Ishikawa (cell line): ENCODE measurements around the gene MYO7B.

Experiments
- CEBPB ChIP-seq: IDR thresholded peaks from 2 replicates; pipeline ENCODE4 v1.6.1; 2012
- CREB1 ChIP-seq: IDR thresholded peaks from 2 replicates; pipeline ENCODE4 v1.6.1; 2012; ENCODE audit warnings: low read depth
- EGR1 ChIP-seq: IDR thresholded peaks from 2 replicates; pipeline ENCODE4 v1.6.1; 2012
- EP300 ChIP-seq: IDR thresholded peaks from 2 replicates; pipeline ENCODE4 v1.6.1; 2012; ENCODE audit warnings: borderline replicate concordance
- FOXM1 ChIP-seq: IDR thresholded peaks from 2 replicates; pipeline ENCODE4 v1.6.1; 2012; ENCODE audit warnings: low read depth, borderline replicate concordance
- NFIC ChIP-seq: IDR thresholded peaks from 2 replicates; pipeline ENCODE4 v1.6.1; 2012
- RAD21 ChIP-seq: IDR thresholded peaks from 2 replicates; pipeline ENCODE4 v1.6.1; 2012; ENCODE audit warnings: low read depth
- TAF1 ChIP-seq: IDR thresholded peaks from 2 replicates; pipeline ENCODE4 v1.6.1; 2012; ENCODE audit warnings: low read depth, mild to moderate bottlenecking
- TCF12 ChIP-seq: IDR thresholded peaks from 2 replicates; pipeline ENCODE4 v1.6.1; 2012; ENCODE audit warnings: low read depth
- TEAD4 ChIP-seq: IDR thresholded peaks from 2 replicates; pipeline ENCODE4 v1.6.1; 2012
- YY1 ChIP-seq: IDR thresholded peaks from 2 replicates; pipeline ENCODE4 v1.6.1; 2012; ENCODE audit warnings: low read depth
- ZBTB7A ChIP-seq: IDR thresholded peaks from 2 replicates; pipeline ENCODE4 v1.6.1; 2012; ENCODE audit warnings: low read depth
- TF ChIP-seq, protein P1 (sequence below): IDR thresholded peaks from 2 replicates; pipeline ENCODE4 v1.6.1; 2012; ENCODE audit warnings: low read depth, mild to moderate bottlenecking
- TF ChIP-seq, protein P2 (sequence below): IDR thresholded peaks from 2 replicates; pipeline ENCODE4 v1.6.1; 2012
- TF ChIP-seq, protein P3 (sequence below): IDR thresholded peaks from 2 replicates; pipeline ENCODE4 v1.6.1; 2012

Gene MYO7B

DNA sequence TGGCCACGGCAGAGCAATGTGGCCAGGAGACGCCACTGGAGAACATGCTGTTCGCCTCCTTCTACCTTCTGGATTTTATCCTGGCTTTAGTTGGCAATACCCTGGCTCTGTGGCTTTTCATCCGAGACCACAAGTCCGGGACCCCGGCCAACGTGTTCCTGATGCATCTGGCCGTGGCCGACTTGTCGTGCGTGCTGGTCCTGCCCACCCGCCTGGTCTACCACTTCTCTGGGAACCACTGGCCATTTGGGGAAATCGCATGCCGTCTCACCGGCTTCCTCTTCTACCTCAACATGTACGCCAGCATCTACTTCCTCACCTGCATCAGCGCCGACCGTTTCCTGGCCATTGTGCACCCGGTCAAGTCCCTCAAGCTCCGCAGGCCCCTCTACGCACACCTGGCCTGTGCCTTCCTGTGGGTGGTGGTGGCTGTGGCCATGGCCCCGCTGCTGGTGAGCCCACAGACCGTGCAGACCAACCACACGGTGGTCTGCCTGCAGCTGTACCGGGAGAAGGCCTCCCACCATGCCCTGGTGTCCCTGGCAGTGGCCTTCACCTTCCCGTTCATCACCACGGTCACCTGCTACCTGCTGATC lies 115.4 kb downstream of the MYO7B start:
- no peak for TF ChIP-seq TCF12
- no peak for TF ChIP-seq CEBPB
- no peak for TF ChIP-seq YY1
- no peak for TF ChIP-seq NFIC
- no peak for TF ChIP-seq FOXM1
- TF ChIP-seq CREB1: no peak
- TF ChIP-seq EP300: no peak
- TF ChIP-seq, protein P1, sequence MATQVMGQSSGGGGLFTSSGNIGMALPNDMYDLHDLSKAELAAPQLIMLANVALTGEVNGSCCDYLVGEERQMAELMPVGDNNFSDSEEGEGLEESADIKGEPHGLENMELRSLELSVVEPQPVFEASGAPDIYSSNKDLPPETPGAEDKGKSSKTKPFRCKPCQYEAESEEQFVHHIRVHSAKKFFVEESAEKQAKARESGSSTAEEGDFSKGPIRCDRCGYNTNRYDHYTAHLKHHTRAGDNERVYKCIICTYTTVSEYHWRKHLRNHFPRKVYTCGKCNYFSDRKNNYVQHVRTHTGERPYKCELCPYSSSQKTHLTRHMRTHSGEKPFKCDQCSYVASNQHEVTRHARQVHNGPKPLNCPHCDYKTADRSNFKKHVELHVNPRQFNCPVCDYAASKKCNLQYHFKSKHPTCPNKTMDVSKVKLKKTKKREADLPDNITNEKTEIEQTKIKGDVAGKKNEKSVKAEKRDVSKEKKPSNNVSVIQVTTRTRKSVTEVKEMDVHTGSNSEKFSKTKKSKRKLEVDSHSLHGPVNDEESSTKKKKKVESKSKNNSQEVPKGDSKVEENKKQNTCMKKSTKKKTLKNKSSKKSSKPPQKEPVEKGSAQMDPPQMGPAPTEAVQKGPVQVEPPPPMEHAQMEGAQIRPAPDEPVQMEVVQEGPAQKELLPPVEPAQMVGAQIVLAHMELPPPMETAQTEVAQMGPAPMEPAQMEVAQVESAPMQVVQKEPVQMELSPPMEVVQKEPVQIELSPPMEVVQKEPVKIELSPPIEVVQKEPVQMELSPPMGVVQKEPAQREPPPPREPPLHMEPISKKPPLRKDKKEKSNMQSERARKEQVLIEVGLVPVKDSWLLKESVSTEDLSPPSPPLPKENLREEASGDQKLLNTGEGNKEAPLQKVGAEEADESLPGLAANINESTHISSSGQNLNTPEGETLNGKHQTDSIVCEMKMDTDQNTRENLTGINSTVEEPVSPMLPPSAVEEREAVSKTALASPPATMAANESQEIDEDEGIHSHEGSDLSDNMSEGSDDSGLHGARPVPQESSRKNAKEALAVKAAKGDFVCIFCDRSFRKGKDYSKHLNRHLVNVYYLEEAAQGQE: no peak
- no peak for TF ChIP-seq RAD21
- TF ChIP-seq ZBTB7A: no peak
- no peak for TF ChIP-seq EGR1
- TF ChIP-seq TAF1: no peak

DNA sequence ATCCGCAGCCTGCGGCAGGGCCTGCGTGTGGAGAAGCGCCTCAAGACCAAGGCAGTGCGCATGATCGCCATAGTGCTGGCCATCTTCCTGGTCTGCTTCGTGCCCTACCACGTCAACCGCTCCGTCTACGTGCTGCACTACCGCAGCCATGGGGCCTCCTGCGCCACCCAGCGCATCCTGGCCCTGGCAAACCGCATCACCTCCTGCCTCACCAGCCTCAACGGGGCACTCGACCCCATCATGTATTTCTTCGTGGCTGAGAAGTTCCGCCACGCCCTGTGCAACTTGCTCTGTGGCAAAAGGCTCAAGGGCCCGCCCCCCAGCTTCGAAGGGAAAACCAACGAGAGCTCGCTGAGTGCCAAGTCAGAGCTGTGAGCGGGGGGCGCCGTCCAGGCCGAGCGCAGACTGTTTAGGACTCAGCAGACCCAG lies 115.9 kb downstream of the MYO7B start:
- TF ChIP-seq CEBPB: no peak
- no peak for TF ChIP-seq TAF1
- TF ChIP-seq TEAD4: no peak
- TF ChIP-seq ZBTB7A: no peak
- no peak for TF ChIP-seq YY1
- TF ChIP-seq, protein P2, sequence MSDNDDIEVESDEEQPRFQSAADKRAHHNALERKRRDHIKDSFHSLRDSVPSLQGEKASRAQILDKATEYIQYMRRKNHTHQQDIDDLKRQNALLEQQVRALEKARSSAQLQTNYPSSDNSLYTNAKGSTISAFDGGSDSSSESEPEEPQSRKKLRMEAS: no peak
- TF ChIP-seq TCF12: no peak
- TF ChIP-seq FOXM1: no peak
- TF ChIP-seq RAD21: no peak
- no peak for TF ChIP-seq NFIC

DNA sequence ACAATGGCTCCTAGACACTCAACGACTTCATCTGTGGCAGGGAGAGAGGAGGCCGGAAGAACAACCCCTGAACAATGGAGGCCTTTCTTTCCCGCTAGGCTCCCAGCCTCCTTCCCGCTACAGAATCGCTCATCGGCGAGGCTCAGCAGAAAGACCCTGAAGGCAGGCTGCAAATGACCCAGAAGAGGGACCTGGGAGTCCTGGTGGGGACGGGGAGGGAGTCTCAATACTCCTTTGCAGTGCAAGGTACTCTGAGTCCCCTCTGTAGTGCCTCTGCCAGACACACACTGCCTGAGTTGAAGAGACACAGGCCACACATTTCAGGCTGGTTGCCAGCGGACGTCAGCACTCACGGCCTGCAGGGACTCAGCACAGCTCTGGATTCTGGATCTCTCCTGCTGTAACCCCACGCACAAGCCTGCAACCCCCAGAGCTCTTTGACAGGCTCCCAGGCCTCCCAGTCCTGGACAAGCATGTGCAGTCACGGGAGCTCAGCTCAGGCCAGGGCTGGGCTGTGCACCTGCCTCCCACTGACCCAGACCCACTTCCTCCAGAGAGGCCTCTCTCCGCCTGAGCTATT lies 116.6 kb downstream of the MYO7B start:
- no peak for TF ChIP-seq CEBPB
- TF ChIP-seq TCF12: no peak
- no peak for TF ChIP-seq FOXM1
- TF ChIP-seq ZBTB7A: no peak
- TF ChIP-seq, protein P1: no peak
- TF ChIP-seq RAD21: no peak
- no peak for TF ChIP-seq EGR1
- no peak for TF ChIP-seq TAF1
- TF ChIP-seq TEAD4: no peak
- TF ChIP-seq, protein P3, sequence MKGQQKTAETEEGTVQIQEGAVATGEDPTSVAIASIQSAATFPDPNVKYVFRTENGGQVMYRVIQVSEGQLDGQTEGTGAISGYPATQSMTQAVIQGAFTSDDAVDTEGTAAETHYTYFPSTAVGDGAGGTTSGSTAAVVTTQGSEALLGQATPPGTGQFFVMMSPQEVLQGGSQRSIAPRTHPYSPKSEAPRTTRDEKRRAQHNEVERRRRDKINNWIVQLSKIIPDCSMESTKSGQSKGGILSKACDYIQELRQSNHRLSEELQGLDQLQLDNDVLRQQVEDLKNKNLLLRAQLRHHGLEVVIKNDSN: no peak
- no peak for TF ChIP-seq EP300
- no peak for TF ChIP-seq NFIC
- TF ChIP-seq, protein P2: no peak
- TF ChIP-seq YY1: no peak
- no peak for TF ChIP-seq CREB1

DNA sequence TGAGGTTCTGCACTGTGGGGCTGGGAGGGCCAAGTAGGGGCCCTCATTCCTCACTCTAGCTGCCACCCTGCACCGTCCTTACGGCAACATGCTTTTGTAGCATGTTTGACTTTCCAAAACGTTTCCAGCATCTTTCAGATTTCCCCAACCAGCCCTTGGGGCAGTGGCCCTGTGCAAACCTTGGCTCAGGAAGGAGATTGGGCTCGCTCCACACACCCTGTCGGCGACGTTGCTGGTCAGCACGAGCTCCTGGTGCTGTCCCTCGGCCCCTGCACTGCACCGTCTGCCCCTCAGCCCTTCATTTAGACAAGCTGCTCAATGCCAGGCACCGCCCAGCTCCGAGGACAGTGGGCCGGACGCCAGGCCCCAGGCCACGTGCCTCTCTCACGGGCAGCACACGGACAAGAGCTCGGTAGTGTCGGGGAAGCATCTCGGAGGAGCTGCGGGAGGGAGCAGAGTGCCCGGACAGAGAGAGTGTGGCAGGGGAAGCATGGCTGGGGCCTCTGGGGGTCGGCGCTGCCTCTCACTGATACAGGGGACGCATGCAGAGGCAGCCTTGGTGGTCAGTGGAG lies 117.4 kb downstream of the MYO7B start:
- TF ChIP-seq RAD21: no peak
- TF ChIP-seq ZBTB7A: no peak
- TF ChIP-seq, protein P2: no peak
- TF ChIP-seq TAF1: no peak
- TF ChIP-seq TEAD4: no peak

DNA sequence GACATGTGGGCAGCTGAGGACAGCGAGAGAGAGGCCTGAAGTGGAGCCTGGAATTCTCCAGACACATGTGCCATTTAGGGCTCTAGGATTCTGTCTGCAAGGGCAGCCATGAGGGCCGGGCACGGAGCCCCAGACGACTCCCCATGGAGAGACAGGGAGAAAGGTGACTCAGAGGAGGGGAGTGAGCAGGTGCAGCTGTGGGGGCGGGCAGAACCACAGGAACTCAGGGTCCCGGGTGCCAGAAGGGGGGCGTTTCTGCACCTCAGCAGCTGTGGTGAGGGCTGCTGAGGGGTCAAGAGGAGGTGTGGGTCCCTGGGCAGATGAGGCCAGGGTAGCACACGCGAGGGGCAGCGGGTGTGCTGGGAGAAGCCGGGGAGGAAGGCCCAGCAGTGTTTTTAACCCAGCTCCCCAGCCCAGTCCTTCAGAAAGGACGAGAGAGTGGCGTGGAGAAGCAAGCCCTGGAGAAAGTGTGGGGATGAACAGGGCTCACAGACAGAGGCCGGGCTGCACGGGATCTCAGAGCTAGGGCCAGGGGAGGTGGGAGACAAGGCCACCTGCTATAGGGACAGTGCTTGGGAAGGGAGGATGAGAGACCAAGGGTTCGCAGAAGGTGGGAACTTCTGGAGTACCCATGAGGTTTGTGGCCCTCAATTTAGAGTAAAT lies 118.1 kb downstream of the MYO7B start:
- no peak for TF ChIP-seq ZBTB7A
- peak; percentile 32; the same call in 1 of the 2 replicates for TF ChIP-seq TCF12
- no peak for TF ChIP-seq FOXM1
- peak; percentile 68 for TF ChIP-seq EGR1
